ENCODE data around the gene SLC30A5. TPM values are rescaled to one million over a fixed set of nuclear protein-coding genes. Genes with fewer than 3 reads are reported as not detected.
"Not testable (repeated sequence)": the region's sequence is repeated elsewhere in the genome, so short reads cannot be mapped to it uniquely, and the experiment has no call there.

SLC30A5 gene
- 62.6 and 110 TPM in 2 replicates for total RNA-seq (2014; rRNA removed; shearing (Covaris generic); ENCODE audit: low replicate concordance)

DNA sequence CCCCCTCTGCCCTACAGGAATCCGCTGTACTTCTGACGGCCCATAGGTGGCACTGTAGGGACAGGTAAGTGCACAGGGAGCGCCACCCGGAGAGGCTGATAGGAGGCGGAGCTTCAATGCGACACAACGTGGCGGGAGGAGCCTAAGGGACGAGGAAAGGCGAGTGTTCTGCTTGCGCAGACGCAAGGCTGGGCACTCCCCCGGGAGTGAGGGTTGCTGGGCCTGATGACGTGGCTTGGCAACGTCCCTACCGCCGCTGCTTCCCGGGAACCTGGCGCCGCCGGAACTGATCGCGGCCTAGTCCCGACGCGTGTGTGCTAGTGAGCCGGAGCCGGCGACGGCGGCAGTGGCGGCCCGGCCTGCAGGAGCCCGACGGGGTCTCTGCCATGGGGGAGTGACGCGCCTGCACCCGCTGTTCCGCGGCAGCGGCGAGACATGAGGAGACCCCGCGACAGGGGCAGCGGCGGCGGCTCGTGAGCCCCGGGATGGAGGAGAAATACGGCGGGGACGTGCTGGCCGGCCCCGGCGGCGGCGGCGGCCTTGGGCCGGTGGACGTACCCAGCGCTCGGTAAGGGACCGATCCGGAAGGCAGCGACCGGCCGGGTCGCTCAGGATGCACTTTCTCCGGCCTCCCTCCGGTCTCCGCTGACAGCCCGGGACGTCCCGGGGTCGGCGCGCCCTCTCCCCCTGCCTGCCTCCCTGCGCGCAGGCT is at the start of gene SLC30A5:
Gene SLC30A5, plus strand, starts transcription at position 244 of the 712 bp plus-strand sequence. Its CDS starts 242 bp downstream, at position 486.
- DNase-seq (ENCODE audit: low read depth), result peak; percentile 98
- in situ Hi-C loops (cut with HindIII; ENCODE audit: low pct_unique_long_range_greater_than_20kb, low sequenced_read_pairs), result no loop called here

DNA sequence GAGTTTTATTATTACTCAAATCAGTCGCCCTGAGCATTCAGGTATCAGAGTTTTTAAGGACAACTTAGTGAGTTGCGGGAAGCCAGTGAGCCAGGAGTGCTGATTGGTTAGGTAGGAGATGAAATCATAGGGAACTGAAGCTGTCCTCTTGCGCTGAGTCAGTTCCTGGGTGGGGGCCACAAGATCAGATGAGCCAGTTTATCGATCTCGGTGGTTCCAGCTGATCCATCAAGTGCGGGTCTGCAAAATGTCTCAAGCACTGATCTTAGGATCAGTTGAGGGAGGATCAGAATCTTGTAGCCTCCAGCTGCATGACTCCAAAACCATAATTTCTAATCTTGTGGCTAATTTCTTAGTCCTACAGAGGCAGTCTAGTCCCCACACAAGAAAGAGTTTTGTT is 48.6 kb upstream of the SLC30A5 start:
- DNase-seq (ENCODE audit: low read depth); in situ Hi-C loops (cut with HindIII; ENCODE audit: low pct_unique_long_range_greater_than_20kb, low sequenced_read_pairs): not testable (repeated sequence)

DNA sequence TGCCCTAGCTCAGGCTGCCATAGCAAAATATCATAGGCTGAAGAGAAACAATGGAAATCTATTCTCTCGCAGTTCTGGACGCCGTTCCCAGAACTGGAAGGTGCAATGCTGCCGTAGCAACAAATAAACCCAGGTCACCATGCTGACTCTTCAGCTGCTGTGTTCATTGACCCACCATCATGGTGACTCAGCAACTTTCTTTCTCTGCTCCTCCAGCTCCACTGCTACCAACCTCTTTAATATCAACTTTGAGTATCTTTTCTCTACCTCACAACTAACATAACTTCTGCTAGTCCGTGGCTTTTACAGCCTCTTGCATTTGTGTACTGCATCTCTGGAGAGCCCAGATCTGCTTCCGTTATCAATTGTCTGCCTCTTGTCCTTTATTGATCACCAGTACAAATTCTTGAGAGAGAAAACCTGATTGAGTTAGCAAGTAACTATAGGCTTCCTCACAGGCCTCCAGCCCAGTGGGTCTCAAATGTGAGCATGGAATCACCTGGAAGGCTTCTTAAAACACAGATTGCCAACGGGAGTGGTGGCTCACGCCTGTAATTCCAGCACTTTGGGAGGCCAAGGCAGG is 47.3 kb upstream of the SLC30A5 start:
- DNase-seq (ENCODE audit: low read depth), result peak; percentile 34

DNA sequence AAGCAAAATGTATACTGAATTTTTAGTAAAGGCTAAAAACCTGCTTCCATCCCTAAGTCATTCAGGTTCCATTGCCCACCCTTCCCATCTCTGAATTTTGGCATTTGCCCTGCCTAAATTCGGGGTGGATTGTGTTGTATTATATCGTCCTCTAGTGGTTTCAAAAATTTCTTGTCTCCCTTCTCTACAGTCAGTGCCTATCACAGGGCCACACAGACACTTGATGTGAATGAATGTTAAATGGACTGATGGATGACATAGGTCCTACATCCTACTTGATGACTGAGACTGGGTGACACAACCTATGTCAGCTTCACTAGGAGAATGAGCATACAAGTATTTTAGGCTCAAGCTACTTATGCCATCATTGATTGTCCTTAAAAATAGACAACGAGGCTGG is 45.6 kb upstream of the SLC30A5 start:
- DNase-seq (ENCODE audit: low read depth), result no peak
- in situ Hi-C loops (cut with HindIII; ENCODE audit: low pct_unique_long_range_greater_than_20kb, low sequenced_read_pairs), result no loop called here

More for the DNA sequence above, 47.3 kb upstream of the SLC30A5 start:
- in situ Hi-C loops (cut with HindIII; ENCODE audit: low pct_unique_long_range_greater_than_20kb, low sequenced_read_pairs), result no loop called here

DNA sequence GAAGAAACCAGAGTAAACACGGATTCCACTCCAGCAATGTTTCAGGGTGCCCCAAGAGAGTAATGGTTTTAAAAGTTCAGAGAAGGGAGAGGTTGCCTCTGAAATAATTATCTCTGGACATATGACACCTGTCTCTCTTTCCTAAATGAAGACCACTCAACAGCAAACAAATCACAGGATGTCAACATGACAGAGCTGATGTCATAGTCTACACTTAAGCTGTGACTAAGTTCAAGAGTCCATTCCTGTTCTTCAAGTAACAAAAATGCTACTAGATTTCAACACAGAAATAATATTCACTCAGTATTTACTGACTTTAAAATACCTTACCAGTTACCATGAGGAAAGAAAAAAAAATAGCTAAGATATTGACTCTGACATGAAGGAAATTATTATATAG is 44.7 kb upstream of the SLC30A5 start:
- in situ Hi-C loops (cut with HindIII; ENCODE audit: low pct_unique_long_range_greater_than_20kb, low sequenced_read_pairs), result no loop called here
- DNase-seq (ENCODE audit: low read depth), result no peak

DNA sequence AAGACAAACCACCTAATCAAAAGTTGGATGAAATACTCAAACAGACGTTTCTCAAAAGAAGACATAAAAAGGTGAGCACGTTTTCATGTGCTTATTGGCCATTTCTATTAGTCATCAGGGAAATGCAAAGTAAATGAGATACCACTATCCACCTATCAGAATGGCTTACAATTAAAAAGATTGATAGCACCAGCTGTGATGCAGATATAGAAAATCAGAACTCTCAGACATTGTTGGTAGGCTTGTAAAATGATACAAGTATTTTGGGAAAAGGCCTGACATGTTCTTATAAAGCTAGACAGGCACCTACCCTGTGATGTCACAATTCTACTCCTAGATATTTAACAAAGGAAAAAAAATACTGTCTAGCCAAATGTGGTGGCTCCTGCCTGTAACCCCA is 44.0 kb upstream of the SLC30A5 start:
- DNase-seq (ENCODE audit: low read depth), result no peak
- in situ Hi-C loops (cut with HindIII; ENCODE audit: low pct_unique_long_range_greater_than_20kb, low sequenced_read_pairs), result no loop called here

DNA sequence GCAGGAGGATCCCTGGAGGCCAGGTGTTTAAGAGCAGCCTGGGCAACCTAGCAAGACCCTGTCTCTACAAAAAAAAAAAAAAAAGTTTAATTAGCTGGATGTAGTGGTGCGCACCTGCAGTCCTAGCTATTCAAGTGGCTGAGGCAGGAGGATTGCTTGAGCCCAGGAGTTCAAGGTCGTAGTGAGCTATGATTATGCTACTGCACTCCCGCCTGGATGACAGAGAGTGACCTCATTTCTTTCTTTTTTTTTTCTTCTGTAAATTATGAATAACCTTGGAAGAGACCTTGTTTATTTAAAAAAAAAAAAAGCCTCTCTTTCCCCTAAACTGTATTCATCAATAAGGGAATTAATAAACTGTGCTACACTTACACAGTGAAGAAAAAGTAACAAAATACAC is 43.6 kb upstream of the SLC30A5 start:
- in situ Hi-C loops (cut with HindIII; ENCODE audit: low pct_unique_long_range_greater_than_20kb, low sequenced_read_pairs), result no loop called here

DNA sequence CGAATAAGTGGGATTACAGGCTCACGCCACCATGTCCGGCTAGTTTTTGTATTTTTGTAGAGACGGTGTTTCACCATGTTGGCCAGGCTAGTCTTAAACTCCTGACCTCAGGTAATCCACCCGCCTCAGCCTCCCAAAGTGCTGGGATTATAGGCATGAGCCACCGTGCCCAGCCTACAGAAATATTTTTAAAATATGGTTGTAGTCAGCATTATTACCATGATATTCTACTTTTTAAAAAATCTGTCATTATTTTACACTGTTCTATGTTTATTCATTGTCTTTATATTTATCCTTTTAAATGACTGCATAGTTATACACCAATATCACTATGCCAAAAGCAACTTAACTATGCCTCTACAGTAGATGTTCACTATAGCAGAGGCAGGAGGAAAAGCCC is 41.6 kb upstream of the SLC30A5 start:
- no peak for DNase-seq (ENCODE audit: low read depth)
- in situ Hi-C loops (cut with HindIII; ENCODE audit: low pct_unique_long_range_greater_than_20kb, low sequenced_read_pairs), result no loop called here

More for the DNA sequence above, 43.6 kb upstream of the SLC30A5 start:
- DNase-seq (ENCODE audit: low read depth), result no peak

DNA sequence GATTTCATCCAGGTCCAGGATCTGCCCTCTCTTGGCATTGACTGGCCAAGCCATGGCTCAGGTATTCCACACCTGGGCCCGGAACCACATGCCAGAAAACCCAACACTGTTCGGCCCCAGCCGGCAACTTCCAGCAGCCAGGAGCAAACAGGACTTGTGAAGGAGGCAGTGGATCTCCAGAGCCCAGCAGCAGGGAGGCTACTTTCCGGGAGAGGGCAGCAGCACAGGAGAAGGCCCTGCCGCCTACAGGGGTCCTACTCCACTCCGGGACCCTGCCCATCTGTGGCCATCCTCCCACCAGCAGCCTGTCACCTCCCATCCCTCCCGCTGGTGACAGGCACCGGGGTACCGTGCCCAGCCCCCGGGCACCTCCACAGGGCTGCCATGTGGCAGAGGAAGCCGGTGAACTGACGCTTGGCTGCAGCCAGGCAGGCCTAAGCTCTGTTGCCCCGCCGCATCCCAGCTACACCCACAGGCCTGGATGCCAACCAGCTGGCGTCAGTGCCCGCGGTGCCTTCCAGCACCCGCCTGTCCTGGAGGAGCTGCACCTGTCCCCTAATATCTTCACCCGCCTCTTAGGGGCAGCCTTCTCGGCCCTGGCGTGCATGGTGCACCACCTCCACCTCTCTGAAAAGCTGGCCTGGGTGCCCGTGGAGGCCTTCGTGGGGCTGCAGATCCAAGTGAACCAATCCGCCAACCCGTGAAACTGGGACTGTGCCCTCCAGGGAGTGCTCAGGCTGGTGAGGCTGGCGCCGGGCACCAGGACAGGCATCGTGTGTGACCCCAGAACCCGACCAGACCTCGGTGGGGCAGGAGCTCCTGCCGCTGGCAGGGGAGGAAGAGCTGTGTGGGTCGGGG is 18.9 kb upstream of the SLC30A5 start:
- in situ Hi-C loops (cut with HindIII; ENCODE audit: low pct_unique_long_range_greater_than_20kb, low sequenced_read_pairs), result no loop called here
- no peak for DNase-seq (ENCODE audit: low read depth)

DNA sequence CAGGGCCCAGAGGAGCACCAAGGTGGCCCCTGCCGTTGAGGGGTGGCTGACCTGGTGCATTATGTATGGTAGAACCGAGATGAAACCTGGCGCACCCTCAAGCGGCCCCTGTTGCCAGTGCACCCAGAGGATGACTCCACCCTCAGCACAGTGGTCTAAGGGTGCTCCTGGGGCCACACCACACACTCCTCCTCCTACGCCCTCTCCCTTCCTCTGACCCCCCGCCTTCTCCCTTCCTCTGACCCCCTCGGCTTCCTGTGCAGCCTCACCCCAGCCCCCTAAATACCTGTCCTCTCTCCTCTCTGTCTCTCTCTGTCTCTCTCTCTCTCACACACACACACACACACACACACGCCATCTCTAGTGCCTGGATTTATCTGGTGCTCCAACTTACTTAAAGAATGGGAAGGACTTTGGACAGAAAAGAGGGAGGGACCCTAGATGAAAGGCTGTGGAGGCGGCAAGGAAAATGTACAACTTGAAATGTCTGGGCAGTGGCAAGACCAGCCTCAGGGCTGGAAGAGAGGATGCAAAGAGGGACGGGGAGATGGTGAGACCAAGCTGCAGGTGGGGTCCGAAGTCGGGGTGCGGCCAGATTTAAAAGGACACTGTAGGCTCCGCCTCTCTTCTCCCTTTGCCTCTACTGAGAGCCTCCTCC is 18.2 kb upstream of the SLC30A5 start:
- DNase-seq (ENCODE audit: low read depth), result no peak
- in situ Hi-C loops (cut with HindIII; ENCODE audit: low pct_unique_long_range_greater_than_20kb, low sequenced_read_pairs), result no loop called here

DNA sequence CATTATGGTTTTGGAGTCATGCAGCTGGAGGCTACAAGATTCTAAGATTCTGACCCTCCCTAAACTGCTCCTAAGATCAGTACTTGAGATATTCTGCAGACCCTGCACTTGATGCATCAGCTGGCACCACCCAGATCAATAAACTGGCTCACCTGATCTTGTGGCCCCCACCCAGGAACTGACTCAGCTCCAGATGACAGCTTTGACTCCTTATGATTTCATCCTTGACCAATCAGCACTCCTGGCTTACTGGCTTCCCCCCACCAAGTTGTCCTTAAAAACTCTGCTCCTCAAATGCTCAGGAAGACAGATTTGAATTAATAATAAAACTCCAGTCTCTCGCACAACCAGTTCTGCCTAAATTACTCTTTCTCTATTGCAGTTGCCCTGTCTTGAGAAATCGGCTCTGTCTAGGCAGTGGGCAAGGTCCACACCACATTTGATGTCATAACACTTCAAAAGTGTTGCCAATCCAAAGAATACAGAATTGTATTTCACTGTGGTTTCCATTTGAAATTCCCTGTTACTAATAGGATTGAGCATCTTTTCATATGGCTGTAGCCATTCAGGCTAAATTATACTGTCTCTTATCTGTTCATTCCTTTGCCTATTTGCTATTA is 14.8 kb upstream of the SLC30A5 start:
- no peak for DNase-seq (ENCODE audit: low read depth)
- in situ Hi-C loops (cut with HindIII; ENCODE audit: low pct_unique_long_range_greater_than_20kb, low sequenced_read_pairs), result no loop called here

DNA sequence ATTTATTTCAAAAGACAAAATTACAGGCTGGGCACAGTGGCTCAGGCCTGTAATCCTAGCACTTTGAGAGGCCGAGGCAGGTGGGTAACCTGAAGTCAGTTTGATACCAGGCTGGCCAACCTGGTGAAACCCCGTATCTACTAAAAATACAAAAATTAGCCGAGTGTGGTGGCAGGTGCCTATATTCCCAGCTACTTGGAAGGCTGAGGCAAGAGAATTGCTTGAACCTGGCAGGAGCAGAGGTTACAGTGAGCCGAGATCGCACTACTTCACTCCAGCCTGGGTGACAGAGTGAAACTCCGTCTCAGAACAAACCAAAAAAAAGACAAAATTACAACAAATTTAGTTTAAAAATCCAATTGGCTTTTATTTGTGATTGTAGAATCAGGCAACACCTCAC is 14.3 kb upstream of the SLC30A5 start:
- no peak for DNase-seq (ENCODE audit: low read depth)
- in situ Hi-C loops (cut with HindIII; ENCODE audit: low pct_unique_long_range_greater_than_20kb, low sequenced_read_pairs), result no loop called here

DNA sequence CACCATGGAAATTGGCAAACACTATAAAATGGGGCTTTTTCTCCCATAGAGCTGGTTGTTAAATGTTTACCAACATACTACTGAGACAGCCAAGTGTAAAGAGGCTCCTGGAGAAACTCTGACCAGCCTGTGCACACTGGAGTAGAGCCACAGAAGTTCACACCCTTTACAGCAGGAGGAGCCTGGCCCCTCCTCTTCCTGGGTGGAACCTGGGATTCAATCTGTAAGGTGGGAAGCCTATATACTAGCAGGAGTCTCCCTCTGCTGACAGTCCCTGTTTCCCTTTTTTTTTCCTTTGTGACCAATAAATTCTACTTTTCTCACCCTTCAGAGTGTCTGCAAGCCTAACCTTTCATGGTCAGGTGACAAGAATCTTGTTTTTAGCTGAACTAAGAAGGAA is 10.4 kb upstream of the SLC30A5 start:
- in situ Hi-C loops (cut with HindIII; ENCODE audit: low pct_unique_long_range_greater_than_20kb, low sequenced_read_pairs), result no loop called here
- peak; percentile 67 for DNase-seq (ENCODE audit: low read depth)

DNA sequence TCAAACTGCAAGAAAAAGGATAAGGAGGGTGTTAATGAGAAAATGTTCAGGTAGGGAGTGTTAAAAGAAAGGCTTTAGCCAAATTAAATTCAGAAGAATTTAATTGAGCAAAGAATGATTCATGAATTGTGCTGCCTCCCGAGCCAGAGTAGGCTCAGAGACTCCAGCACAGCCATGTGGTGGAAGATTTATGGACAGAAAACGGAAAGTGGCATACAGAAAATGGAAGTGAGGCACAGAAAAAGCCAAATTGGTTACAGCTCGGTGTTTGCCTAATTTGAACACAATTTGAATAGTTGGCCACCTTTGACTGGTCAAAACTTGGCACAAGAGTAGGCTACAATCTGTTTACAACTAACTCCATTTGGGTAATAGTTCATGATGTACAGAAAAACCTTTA is 9.6 kb upstream of the SLC30A5 start:
- DNase-seq (ENCODE audit: low read depth), result no peak
- in situ Hi-C loops (cut with HindIII; ENCODE audit: low pct_unique_long_range_greater_than_20kb, low sequenced_read_pairs), result no loop called here

DNA sequence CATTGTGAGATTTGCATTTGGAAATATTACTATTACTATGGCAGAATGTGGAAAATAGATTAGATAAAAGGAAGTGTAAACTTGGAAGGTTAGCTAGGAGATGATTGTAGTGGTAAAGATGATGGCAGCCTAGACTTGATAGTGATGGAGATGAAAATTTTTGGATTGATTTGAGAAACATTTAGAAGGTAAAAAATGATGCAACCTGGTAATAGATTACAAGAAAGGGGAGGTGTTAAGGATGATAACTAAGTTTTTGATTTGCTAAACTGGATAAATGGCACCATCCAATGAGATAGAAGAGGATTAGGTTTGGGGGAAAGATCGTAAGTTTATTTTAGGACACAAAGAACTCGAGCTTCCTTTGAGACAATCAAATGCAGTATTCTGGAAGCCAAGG is 8.9 kb upstream of the SLC30A5 start:
- no peak for DNase-seq (ENCODE audit: low read depth)
- in situ Hi-C loops (cut with HindIII; ENCODE audit: low pct_unique_long_range_greater_than_20kb, low sequenced_read_pairs), result no loop called here

DNA sequence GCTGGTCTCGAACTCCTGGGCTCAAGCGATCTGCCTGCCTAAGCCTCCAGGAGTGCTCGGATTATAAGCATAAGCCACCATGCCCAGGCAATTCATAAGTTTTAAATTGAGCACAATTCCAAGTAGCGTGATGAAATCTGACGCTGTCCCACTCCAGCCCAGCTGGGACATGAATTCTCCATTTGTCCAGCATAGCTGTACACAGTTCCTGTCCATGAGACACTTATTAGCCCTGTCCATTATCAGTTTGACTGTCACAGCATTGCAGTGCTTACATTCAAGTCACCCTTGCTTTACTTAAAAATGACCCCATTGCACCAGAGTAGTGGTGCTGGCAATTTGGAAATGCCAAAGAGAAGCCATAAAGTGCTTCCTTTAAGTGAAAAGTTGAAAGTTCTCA is 7.6 kb upstream of the SLC30A5 start:
- in situ Hi-C loops (cut with HindIII; ENCODE audit: low pct_unique_long_range_greater_than_20kb, low sequenced_read_pairs), result no loop called here
- DNase-seq (ENCODE audit: low read depth), result no peak

DNA sequence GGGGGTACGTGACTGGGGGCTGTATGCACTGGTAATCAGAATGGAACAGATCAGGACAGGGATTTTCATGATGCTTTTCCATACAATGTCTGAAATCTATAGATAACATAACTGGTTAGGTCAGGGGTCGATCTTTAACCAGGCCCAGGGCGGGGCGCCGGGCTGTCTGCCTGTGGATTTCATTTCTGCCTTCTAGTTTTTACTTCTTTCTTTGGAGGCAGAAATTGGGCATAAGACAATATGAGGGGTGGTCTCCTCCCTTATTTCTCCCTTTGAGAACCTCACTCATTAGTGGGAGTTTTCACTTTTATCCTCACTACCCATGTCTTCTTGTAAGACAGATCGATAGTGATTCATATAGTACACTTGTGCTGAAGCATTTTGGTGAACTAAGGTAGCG is 5.8 kb upstream of the SLC30A5 start:
- DNase-seq (ENCODE audit: low read depth); in situ Hi-C loops (cut with HindIII; ENCODE audit: low pct_unique_long_range_greater_than_20kb, low sequenced_read_pairs): not testable (repeated sequence)

DNA sequence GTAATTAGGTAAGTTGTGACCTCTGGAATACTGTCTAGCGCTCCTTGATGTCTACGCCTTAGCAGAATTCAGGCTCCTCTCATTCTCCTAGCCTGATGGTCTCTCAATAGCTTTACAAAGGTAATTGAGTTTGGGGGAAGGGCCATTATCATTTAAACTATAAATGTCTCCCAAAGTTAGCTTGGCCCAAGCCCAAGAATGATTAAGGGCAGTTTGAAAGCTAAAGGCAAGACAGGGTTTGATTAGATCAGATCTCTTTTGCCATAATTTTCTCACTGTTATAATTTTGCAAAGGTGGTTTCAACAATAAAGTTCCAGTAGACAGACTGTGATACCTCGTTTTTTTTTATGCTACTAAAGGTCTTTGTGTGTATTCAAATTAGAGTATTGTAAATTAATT is 3.7 kb upstream of the SLC30A5 start:
- in situ Hi-C loops (cut with HindIII; ENCODE audit: low pct_unique_long_range_greater_than_20kb, low sequenced_read_pairs), result no loop called here
- no peak for DNase-seq (ENCODE audit: low read depth)
